ENCODE data around the gene ARCN1.

The ARCN1 gene

GRCh38 chr11:118572061-118572980 is at the start of gene ARCN1:
TSS of gene ARCN1 (plus strand) at chr11:118572409. CDS start at chr11:118572548, 139 bp downstream.
- DNase-seq (ENCODE audit: low read depth in 2 of 2) = peak; percentile 55 to 65

GRCh38 chr11:118522571-118523072 is 49.6 kb upstream of the ARCN1 start:
- DNase-seq (ENCODE audit: low read depth in 2 of 2) = no peak

DNA sequence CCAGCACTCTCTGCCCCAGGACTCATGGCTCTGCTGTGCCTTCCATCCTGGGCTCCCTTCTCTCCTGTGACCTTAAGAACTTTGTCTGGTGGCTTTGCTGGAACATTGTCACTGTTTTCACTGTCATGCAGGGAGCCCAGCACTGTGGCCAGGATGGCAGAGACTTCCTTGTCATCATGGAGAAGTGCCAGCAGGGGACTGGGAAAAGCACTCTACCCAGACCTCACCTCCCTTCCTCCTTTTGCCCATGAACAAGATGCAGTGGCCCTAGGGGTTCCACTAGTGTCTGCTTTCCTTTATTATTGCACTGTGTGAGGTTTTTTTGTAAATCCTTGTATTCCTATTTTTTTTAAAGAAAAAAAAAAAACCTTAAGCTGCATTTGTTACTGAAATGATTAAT is 47.9 kb upstream of the ARCN1 start:
- no peak for DNase-seq (ENCODE audit: low read depth in 2 of 2)

GRCh38 chr11:118524757-118525470 is 47.3 kb upstream of the ARCN1 start:
- DNase-seq (ENCODE audit: low read depth in 2 of 2) = no peak

- no peak for DNase-seq (ENCODE audit: low read depth in 2 of 2)
Measured at GRCh38 chr11:118526688-118527087, 45.5 kb upstream of the ARCN1 start.

DNA sequence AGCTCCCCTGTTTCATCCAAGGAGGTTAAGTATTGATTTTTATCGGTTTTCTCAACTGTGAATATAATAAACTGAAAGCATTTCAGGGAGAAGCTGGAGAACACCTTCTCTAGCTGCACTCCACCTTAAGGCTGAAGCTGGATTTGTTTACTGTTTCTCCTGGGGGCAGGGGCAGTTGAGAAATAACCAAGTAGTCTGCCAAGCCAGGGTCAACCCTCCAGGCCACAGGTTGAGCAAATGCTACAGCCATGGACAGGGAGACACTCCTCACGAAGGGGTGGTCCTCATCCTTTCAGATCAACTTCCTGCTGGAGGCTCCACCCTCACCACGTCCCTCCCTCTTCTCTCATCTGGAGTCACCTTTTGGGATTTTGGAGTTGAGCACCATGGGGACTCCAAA is 45.1 kb upstream of the ARCN1 start, which contains the start of gene TTC36:
Gene TTC36, plus strand, starts transcription at position 366 of the 400 bp plus-strand sequence. Its CDS starts 21 bp downstream, at position 387.
- no peak for DNase-seq (ENCODE audit: low read depth in 2 of 2)

GRCh38 chr11:118528511-118528910 is 43.7 kb upstream of the ARCN1 start:
- no peak for DNase-seq (ENCODE audit: low read depth in 2 of 2)

GRCh38 chr11:118529584-118530175 is 42.5 kb upstream of the ARCN1 start:
- no peak for DNase-seq (ENCODE audit: low read depth in 2 of 2)

DNA sequence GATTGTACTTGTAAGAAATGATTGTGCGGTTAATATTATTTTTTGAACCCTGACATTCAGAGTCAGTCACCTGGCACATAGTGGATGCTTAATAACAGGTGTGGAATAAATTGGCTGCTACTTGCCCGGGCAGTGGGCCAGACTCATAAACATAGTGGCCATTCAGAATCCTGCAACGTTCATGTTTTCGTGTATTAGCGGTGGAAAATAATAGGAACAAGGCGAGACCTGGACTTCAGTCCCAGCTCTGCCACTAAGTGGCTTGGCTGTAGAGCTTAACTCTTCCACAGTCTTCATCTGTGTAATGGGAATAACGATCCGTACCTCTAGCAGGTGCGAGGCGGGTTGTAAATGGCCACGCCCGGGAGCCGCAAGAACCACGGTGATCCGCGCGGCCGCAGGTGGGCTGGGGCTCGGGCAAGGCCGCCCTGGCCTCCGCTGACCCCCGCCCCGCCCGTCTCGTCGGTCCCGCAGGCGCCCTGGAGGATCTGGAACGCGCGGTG is 42.0 kb upstream of the ARCN1 start:
- DNase-seq (ENCODE audit: low read depth in 2 of 2) = no peak

DNA sequence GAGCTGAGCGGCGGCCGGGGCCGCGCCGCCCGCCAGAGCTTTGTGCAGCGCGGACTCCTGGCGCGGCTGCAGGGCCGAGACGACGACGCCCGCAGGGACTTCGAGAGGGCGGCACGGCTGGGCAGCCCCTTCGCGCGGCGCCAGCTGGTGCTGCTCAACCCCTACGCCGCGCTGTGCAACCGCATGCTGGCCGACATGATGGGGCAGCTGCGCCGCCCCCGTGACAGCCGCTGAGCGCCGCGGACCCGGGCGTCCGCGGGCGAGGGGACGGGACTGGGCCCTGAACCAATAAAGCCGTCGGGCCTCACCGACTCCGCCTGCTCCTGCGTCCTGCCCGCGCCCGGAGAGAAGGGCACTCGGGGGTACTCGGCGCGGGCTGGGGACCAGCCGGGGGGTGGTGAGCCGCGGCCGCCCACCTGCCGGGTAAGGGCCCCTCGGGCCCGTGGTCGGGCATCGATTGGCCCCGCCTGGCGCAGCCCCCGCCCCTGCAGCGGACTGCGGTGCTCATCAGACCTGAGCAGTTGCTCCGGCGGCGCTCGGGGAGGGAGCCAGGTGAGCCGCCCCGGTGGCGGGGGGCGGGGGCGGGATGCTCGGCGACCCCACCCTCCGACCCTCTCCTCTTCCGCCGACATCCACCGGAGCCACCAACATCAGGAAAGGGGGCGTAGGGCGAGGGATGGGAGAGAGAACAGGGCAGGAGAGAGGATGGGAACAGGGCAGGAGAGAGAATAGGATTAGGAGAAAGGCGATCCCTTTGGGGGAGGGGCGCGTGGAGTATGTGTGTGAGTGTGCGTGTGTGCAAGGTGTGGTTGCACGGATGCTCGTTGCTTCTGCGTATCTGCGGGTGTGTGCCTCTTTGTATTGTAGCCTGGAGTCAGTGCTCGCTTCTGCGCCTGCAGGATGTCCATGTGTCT is 41.3 kb upstream of the ARCN1 start, which contains the start of gene TMEM25:
Gene TMEM25, plus strand, starts transcription at position 510 of the 914 bp plus-strand sequence. CDS start 610 bp downstream, outside the sequence.
- peak; percentile 45 to 48 for DNase-seq (ENCODE audit: low read depth in 2 of 2)

- no peak for DNase-seq (ENCODE audit: low read depth in 2 of 2)
Measured at GRCh38 chr11:118531597-118532084, 40.6 kb upstream of the ARCN1 start.

GRCh38 chr11:118532091-118532490 is 40.1 kb upstream of the ARCN1 start:
- no peak for DNase-seq (ENCODE audit: low read depth in 2 of 2)

DNA sequence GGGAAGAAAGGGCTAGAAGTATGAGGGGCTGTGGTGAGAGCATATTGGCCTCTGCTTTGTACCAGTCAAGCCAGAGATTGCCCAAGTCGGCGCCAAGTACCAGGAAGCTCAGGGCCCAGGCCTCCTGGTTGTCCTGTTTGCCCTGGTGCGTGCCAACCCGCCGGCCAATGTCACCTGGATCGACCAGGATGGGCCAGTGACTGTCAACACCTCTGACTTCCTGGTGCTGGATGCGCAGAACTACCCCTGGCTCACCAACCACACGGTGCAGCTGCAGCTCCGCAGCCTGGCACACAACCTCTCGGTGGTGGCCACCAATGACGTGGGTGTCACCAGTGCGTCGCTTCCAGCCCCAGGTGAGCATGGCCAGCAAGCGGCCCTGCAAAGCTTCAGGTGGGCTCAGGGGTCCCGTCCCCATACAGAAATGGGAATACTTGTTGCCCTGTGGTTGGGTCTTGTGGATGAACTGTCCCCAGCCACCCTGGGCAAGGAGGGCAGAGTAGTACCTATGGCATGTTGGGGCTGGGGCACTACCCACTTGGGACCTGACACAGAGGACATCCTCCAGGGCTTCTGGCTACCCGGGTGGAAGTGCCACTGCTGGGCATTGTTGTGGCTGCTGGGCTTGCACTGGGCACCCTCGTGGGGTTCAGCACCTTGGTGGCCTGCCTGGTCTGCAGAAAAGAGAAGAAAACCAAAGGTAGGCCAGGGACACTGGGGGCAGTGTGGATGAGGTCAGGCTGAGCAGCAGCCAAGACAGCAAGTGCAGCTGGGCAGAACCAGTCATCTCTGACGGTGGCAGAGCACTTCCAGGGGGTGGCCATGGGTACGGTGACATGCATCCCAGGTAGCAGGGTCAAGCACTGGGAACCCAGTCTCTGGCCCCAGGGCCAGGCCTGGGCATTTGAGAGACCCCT is 39.1 kb upstream of the ARCN1 start:
- no peak for DNase-seq (ENCODE audit: low read depth in 2 of 2)

DNA sequence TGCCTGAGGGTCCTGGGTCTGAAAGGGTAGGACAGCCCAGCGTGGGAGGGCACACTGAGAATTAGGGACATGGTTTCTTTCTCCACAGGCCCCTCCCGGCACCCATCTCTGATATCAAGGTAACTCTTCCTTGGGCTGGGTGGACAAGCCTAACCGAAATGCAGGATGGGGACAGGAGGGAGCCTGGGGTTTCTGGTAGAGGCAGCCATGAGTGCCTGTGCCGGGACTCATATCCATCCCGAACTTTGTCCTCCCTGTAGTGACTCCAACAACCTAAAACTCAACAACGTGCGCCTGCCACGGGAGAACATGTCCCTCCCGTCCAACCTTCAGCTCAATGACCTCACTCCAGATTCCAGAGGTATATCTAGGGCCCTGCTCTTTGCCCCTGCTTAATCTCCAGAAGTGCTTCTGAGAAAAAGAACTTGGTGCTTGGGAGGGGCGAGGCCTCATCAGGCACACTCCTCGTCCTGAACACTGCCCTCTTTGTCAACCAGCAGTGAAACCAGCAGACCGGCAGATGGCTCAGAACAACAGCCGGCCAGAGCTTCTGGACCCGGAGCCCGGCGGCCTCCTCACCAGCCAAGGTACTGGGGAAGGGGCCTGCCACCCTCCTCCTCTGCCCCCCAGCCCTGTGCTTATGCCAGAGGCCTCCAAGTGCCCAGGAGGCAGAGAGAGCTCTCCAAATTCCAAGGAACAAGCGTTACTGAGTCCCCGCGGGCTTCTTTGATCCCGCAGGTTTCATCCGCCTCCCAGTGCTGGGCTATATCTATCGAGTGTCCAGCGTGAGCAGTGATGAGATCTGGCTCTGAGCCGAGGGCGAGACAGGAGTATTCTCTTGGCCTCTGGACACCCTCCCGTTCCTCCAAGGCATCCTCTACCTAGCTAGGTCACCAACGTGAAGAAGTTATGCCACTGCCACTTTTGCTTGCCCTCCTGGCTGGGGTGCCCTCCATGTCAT is 38.2 kb upstream of the ARCN1 start:
- DNase-seq (ENCODE audit: low read depth in 2 of 2) = no peak

- DNase-seq (ENCODE audit: low read depth in 2 of 2) = no peak
Measured at GRCh38 chr11:118535261-118535660, 36.9 kb upstream of the ARCN1 start.

DNA sequence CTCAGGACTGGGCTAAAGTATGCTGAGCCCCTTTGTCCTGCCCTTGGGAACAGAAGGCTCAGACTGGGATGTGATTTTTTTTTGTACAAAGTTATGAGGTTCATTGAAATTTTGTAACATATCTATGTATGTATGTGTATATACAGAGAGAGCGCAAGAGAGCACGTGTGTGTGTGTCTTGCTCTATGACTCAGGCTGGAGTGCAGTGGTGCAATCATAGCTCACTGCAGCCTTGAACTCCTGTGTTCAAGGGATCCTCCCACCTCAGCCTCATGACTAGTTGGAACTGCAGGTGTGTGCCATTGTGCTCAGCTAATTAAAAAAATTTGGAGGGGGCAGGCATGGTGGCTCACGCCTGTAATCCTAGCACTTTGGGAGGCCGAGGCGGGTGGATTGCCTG is 35.5 kb upstream of the ARCN1 start:
- no peak for DNase-seq (ENCODE audit: low read depth in 2 of 2)

DNA sequence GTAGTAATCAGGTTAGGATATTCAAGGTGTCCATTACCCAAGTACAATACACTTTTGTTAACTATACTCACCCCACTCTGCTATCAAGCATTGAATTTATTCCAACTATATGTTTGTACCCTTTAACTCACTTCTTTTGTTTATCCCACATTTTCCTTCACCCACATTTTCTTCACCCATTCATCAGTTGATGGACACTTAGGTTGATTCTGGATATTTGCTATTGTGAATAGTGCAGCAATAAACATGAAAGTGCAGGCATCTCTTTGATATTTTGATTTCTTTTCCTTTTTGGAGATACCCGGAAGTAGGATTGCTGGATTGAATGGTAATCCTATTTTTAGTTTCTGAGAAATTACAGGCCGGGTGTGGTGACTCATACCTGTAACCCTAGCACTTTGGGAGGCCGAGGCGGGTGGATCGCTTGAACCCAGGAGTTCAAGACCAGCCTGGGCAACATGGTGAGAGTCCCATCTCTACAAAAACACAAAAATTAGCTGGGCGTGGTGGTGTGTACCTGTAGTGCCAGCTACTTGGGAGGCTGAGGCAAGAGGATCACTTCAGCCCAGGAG is 34.7 kb upstream of the ARCN1 start:
- DNase-seq (ENCODE audit: low read depth in 2 of 2) = no peak

All from activated CD8-positive, alpha-beta memory T cell treated with anti-CD3 and anti-CD28 coated beads for 4 hours (primary cell).